HepG2 (cell line): Measurements from ENCODE around the gene HOXA5. TPM values are rescaled to one million over a fixed set of nuclear protein-coding genes. Genes with fewer than 3 reads are reported as not detected.

Source experiments
- ATAC-seq: fragments of 200-7000 bp; cut with Tn5 transposase; 3 replicates; pipeline ENCODE4 v1.9.1; 2020; ENCODE audit warnings: mild to moderate bottlenecking, moderate library complexity
- BruUV-seq: library from RNA; stranded (reverse); fragments of 400-500 nt; replicated peaks from 2 replicates; lab custom pipeline; 2021; lab: Mats Ljungman, UMichigan
- CTCF ChIA-PET: fragments of 300-600 bp; formaldehyde crosslinking; extraction: SDS; loops from one replicate; lab custom pipeline; 2021; ENCODE audit warnings: low total read pairs, inconsistent platforms, low intra/inter-chr PET ratio; lab: Yijun Ruan, JAX
- POLR2A ChIA-PET: fragments of 350-600 bp; sonication (Branson Sonifier 250); formaldehyde crosslinking; loops from one replicate; lab custom pipeline; 2020; ENCODE audit warnings: antibody characterized with exemption, inconsistent platforms; lab: Yijun Ruan, JAX
- DNase-seq: peaks from one replicate; pipeline ENCODE4 v3.0.0-alpha.2; 2015; ENCODE audit warnings: low spot score
- FAIRE-seq: peaks from 3 replicates; lab custom pipeline; 2011; peaks lifted over from hg19 to GRCh38; lab: Jason Lieb, UNC
- H2AFZ ChIP-seq: one replicate; pipeline ENCODE4 v1.6.1; 2011; ENCODE audit warnings: low read length, inconsistent platforms
- H3K27ac ChIP-seq: fragments of 300-600 bp; 3 replicates; pipeline ENCODE4 v1.8.0; 2011; ENCODE audit warnings: mixed run types, mild to moderate bottlenecking, mixed read lengths, low read length, inconsistent platforms; ENCODE audit not compliant: insufficient read depth; ENCODE audit errors: extremely low read length
- H3K27me3 ChIP-seq, 2 experiments: fragments of 200-600 bp in 1 of 2; 2 replicates in 1 of 2; 3 replicates in 1 of 2; pipeline versions ENCODE4 v1.6.0 to v1.8.0; 2011; ENCODE audit warnings: low read length in 2 of 2, mild to moderate bottlenecking in 2 of 2, moderate library complexity in 2 of 2, inconsistent platforms in 1 of 2; ENCODE audit not compliant: insufficient read depth in 2 of 2, control insufficient read depth in 1 of 2
- H3K36me3 ChIP-seq, 2 experiments: fragments of 200-600 bp in 1 of 2; replicated peaks in 1 of 2; 2 replicates in 1 of 2; 3 replicates in 1 of 2; pipeline versions ENCODE4 v1.5.1 to v1.8.0; 2011; ENCODE audit warnings: low read length in 2 of 2, inconsistent platforms in 1 of 2; ENCODE audit not compliant: insufficient read depth in 2 of 2, control insufficient read depth in 1 of 2
- H3K4me1 ChIP-seq: 2 replicates; pipeline ENCODE4 v1.5.1; 2012; ENCODE audit warnings: low read length, inconsistent platforms; ENCODE audit not compliant: insufficient read depth
- H3K4me2 ChIP-seq: 2 replicates; pipeline ENCODE4 v1.6.0; 2011; ENCODE audit warnings: low read depth, low read length, inconsistent platforms
- H3K4me3 ChIP-seq, 3 experiments: fragments of 200-600 bp in 1 of 3; sonication (generic), shearing (Covaris generic) in 1 of 3; replicated peaks in 1 of 3; 2 replicates each; pipeline ENCODE4 v1.5.1; 2011 to 2016; ENCODE audit warnings: low read length in 3 of 3, inconsistent platforms in 2 of 3, low read depth in 2 of 3, mild to moderate bottlenecking in 2 of 3, control low read depth in 1 of 3, mixed read lengths in 1 of 3; ENCODE audit not compliant: insufficient read depth in 1 of 3
- H3K79me2 ChIP-seq: one replicate; pipeline ENCODE4 v1.6.1; 2011; ENCODE audit warnings: low read length, inconsistent platforms; ENCODE audit not compliant: insufficient read depth
- H3K9ac ChIP-seq: 2 replicates; pipeline ENCODE4 v1.6.0; 2011; ENCODE audit warnings: mild to moderate bottlenecking, low read depth, low read length, inconsistent platforms; ENCODE audit not compliant: insufficient read depth
- H3K9me3 ChIP-seq: 2 replicates; pipeline ENCODE4 v1.5.1; 2012; ENCODE audit warnings: mild to moderate bottlenecking, low read length
- H4K20me1 ChIP-seq: 2 replicates; pipeline ENCODE4 v1.6.0; 2011; ENCODE audit warnings: inconsistent platforms, mild to moderate bottlenecking, low read length, moderate library complexity; ENCODE audit not compliant: insufficient read depth
- ARID3A ChIP-seq: IDR thresholded peaks from 2 replicates; pipeline ENCODE4 v1.6.1; 2012; ENCODE audit warnings: low read depth, low read length, improper control_type of control experiment
- KAT2B ChIP-seq: fragments of 150-350 bp; IDR thresholded peaks from 2 replicates; pipeline ENCODE4 v1.6.1; 2014; ENCODE audit warnings: low read depth, low read length, borderline replicate concordance
- MLXIP ChIP-seq: sonication (generic); formaldehyde crosslinking; IDR thresholded peaks from 2 replicates; pipeline ENCODE4 v1.9.0; 2021; ENCODE audit warnings: missing genetic modification reagents, borderline replicate concordance
- ONECUT2 ChIP-seq: sonication (generic); formaldehyde crosslinking; IDR thresholded peaks from 2 replicates; pipeline ENCODE4 v1.4.0; 2020; ENCODE audit warnings: missing genetic modification reagents
- PHB2 ChIP-seq: fragments of 450-650 bp; IDR thresholded peaks from 2 replicates; pipeline ENCODE4 v1.6.1; 2018; ENCODE audit not compliant: partially characterized antibody
- PHF21A ChIP-seq: sonication (generic); formaldehyde crosslinking; IDR thresholded peaks from 2 replicates; pipeline ENCODE4 v1.5.0; 2020; ENCODE audit warnings: mild to moderate bottlenecking, missing genetic modification reagents
- SMAD1 ChIP-seq: sonication (generic); formaldehyde crosslinking; IDR thresholded peaks from 2 replicates; pipeline ENCODE4 v1.4.0; 2020; ENCODE audit warnings: missing genetic modification reagents, low read depth, mild to moderate bottlenecking, borderline replicate concordance
- ZFP82 ChIP-seq: sonication (generic); formaldehyde crosslinking; IDR thresholded peaks from 2 replicates; pipeline ENCODE4 v1.5.1; 2020; ENCODE audit warnings: mild to moderate bottlenecking, missing genetic modification reagents, borderline replicate concordance
- ZNF138 ChIP-seq: sonication (generic); formaldehyde crosslinking; IDR thresholded peaks from 2 replicates; pipeline ENCODE4 v1.5.0; 2020; ENCODE audit warnings: mild to moderate bottlenecking, low read depth, missing genetic modification reagents
- ZNF878 ChIP-seq: sonication (generic); formaldehyde crosslinking; IDR thresholded peaks from 2 replicates; pipeline ENCODE4 v1.8.1; 2023; ENCODE audit warnings: mild to moderate bottlenecking, missing genetic modification reagents, moderate library complexity
- WGBS: methylation state at CpG from one replicate; pipeline ENCODE4 v1.1.6; 2017; ENCODE audit warnings: low lambda C conversion rate; 5-methylcytosine and 5-hydroxymethylcytosine counted together
- in situ Hi-C: cut with HindIII; loops from 2 replicates; pipeline ENCODE4 v1.10.0; 2017; ENCODE audit warnings: low pct_unique_long_range_greater_than_20kb; ENCODE audit not compliant: extremely low pct_ligation_motif_present
- intact Hi-C: fragments of 100-400 bp; cut with micrococcal nuclease; formaldehyde crosslinking; loops from one replicate; pipeline ENCODE4 v1.10.0; 2022; ENCODE audit not compliant: unreplicated experiment
- polyA plus RNA-seq, 8 experiments: library from polyadenylated mRNA; depleted of rRNA in 3 of 8; stranded (reverse) in 7 of 8; unstranded in 1 of 8; fragments of >200 nt; fragmentation: Illumina TruSeq in 4 of 8; extraction: Trizol in 4 of 8; gene quantifications; 2 replicates each; pipeline versions ENCODE4 v1.2.1 to v1.2.3, GENCODE V29; 2011 to 2016; ENCODE audit warnings: low read depth in 4 of 8, missing spikeins in 1 of 8, mixed read lengths in 1 of 8; ENCODE audit not compliant: insufficient read depth in 1 of 8
- total RNA-seq, 5 experiments: library from RNA; depleted of rRNA; stranded (reverse); fragments of >200 nt; fragmentation: Illumina TruSeq; extraction: Trizol; gene quantifications; 2 replicates each; pipeline ENCODE4 v1.2.3, GENCODE V29; 2016; ENCODE audit warnings: low read depth in 1 of 5

Gene HOXA5
- total and polyA plus RNA-seq, 2 of the 13 experiments (the other 11 are each of a cell fraction or from before 2014, with no cell fraction given): 3.2 to 3.6 TPM

GRCh38 chr7:27099453-27100370 is 43.8 kb downstream of the HOXA5 start:
- in situ Hi-C loops: no loop called here
- CTCF ChIA-PET: no interaction called here
- H3K4me1 ChIP-seq: peaks cover 12% of the 10 kb centered on the region; the same call in 1 of the 2 replicates
- DNase-seq: no peak
- H3K79me2 ChIP-seq: no peaks in the 10 kb centered on the region
- WGBS: 82% methylated on average over 8 of the region's 8 CpGs
- H3K27me3 ChIP-seq: no peaks in the 10 kb centered on the region
- H2AFZ ChIP-seq: no peak overlapping the region
- POLR2A ChIA-PET: interaction anchor here (1.6 kb wide), 1 partner anchor 22 kb away, joined by 9 read pairs; no protein-coding TSS in a partner anchor
- no peak overlapping the region for H3K27ac ChIP-seq
- no TSS peak for BruUV-seq
- FAIRE-seq: no peak
- no peak for ATAC-seq
- H3K4me3 ChIP-seq: no peak overlapping the region
- TF ChIP-seq PHF21A (no peak), ONECUT2 (CRISPR knock-in tag) (peak; percentile 60; the same call in 1 of the 2 replicates), SMAD1 (CRISPR knock-in tag) (no peak), ARID3A (peak; percentile 34; the same call in 1 of the 2 replicates), ZNF878 (CRISPR knock-in tag) (no peak), KAT2B (peak; percentile 52; the same call in 1 of the 2 replicates), PHB2 (no peak), MLXIP (CRISPR knock-in tag) (no peak), ZNF138 (no peak), ZFP82 (CRISPR knock-in tag) (no peak)
- H3K4me2 ChIP-seq: no peak overlapping the region
- intact Hi-C loops: no loop called here
- H3K9me3 ChIP-seq: no peaks in the 10 kb centered on the region
- H3K9ac ChIP-seq: no peak overlapping the region
- H4K20me1 ChIP-seq: no peaks in the 10 kb centered on the region
- H3K36me3 ChIP-seq: no peaks in the 10 kb centered on the region
